HG03469 (cell line): ENCODE data around the gene PDZD7.

Experiments used
- ATAC-seq: cut with Tn5 transposase; IDR thresholded peaks from one replicate; pipeline ENCODE4 v1.9.1; 2021; ENCODE audit warnings: mild to moderate bottlenecking, moderate library complexity, moderate number of reproducible peaks; ENCODE audit not compliant: unreplicated experiment

Gene PDZD7

DNA sequence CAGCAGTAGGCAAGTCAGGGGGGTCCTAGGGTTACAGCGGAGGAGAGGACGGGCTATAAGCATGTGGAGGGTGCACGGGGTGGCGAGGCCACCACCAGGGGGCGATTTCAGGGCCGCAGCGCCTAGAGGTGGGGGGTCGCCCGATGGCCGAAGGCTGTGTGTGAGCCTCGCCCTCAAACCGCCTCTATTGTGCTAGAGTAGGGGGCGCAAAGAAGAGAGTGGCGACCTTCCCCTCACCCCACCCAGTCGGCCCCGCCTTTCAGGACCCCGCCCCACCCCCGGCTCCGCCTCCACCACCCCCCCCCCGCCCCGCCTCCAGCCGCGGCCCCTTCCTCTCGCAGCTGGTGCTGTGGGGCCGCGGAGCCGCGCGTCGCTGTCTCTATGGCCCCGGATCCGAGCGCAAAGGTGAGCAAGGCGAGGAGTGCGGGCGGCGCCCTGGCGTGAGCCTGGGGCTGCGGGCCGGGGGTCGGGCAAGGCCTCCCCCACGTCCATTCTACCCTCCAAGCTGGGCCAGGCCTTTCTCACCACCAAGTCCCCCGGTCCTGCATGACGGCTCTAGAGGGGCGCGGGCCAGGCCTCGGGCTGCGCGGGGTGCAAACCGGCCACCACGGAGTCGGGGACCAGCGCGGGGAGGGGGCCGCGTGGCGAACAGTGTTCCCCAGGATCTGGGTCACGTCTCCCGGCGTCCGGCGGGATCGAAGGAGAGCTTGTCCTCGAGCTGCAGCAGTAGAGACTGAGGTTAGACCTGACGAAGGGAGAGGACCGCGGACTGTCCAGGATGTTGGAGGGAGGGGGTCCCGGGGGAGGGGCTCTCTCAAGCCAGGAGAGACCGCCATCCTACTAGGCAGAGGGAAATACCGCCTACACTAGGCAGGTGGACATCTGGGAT is 61.5 kb downstream of the PDZD7 start, which contains the start of gene SEMA4G:
SEMA4G (plus strand) TSS at position 318 of the 889 bp plus-strand sequence. CDS start 3,409 bp downstream, outside the sequence.
- no peak for ATAC-seq

GRCh38 chr10:100968863-100969186 is 62.1 kb downstream of the PDZD7 start:
- ATAC-seq: no peak

DNA sequence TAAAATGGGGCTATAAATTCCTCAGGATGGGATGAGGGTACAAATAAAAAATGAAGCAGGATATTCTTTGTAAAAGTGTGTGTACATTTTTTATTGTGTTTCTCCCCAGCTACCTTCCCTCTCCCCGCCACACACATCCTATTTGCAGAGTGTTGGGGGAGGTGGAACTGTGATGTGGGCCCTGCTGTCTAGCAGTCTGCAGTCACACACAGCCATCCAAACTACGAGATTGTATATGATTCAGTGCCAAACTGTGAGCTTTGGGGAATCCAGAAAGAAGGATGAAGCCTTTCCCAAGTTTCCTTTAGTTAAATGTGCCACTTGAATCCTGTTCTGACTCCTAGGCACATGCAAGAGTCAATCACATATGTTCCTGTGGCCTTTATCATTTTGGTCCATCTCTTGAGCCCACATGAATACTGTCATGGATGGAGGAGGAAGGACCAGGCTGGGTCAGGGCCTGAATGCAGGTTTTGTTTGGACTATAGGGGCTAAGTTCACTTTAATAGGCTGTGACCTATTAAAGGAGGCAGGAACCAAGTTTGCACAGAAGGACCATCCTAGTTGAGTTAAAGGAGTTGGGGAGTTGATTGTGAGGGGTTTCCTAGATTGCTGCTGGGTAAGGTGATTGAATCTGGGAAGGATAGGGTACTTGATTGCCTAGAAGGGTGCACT is 62.7 kb downstream of the PDZD7 start:
- no peak for ATAC-seq

DNA sequence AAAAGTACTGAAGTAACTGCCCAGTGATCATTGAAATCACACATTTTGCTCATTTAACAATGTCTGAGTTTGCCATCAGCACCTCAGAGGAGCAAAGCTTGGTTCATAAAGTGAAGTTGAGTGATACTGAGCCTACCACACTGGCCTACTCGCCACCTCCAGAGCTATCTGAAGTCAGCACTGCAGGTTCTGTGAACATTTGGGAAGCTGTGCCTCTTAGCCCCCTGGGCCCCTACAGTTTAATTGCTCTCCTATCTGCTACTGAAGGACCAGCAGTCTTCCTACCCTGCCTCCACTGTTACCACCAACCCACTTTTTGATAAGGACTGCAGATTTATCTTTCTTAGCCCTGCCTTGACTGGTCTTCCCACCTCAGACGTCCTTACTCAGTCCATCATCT is 63.6 kb downstream of the PDZD7 start:
- ATAC-seq: no peak

- no peak for ATAC-seq
Measured at GRCh38 chr10:100966887-100967286, 64.0 kb downstream of the PDZD7 start.

- no peak for ATAC-seq
Measured at GRCh38 chr10:100965820-100966219, 65.1 kb downstream of the PDZD7 start.

- ATAC-seq: no peak
Measured at GRCh38 chr10:100963826-100964225, 67.1 kb downstream of the PDZD7 start.

- no peak for ATAC-seq
Measured at GRCh38 chr10:100962351-100963080, 68.4 kb downstream of the PDZD7 start.

DNA sequence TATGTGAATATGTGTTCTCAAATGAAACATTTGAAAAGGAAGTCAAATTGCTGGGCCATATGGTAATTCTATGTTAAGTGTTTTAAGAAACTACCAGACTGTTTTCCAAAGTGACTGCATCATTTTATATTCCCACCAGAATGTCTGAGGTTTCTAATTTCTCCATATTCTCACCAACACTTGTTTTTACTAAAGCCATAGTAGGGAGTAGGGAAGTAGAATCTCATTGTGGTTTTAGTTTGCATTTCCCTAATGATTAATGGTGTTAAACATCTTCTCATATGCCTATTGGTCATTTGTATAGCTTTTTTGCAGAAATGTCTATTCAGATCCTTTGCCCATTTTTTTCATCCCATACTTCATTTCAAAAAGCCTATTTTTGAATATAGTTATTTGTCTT is 70.7 kb downstream of the PDZD7 start:
- no peak for ATAC-seq
